ENCODE results near the gene DDAH1. TPM values are rescaled to one million over a fixed set of nuclear protein-coding genes. Genes with fewer than 3 reads are reported as not detected.
A peak's percentile ranks its signal among the peaks of the same experiment; 100 is the strongest.

The DDAH1 gene
- total RNA-seq, 4 donors from 2014 or later = 11.2 to 16.7 (median 15.8) TPM

DNA sequence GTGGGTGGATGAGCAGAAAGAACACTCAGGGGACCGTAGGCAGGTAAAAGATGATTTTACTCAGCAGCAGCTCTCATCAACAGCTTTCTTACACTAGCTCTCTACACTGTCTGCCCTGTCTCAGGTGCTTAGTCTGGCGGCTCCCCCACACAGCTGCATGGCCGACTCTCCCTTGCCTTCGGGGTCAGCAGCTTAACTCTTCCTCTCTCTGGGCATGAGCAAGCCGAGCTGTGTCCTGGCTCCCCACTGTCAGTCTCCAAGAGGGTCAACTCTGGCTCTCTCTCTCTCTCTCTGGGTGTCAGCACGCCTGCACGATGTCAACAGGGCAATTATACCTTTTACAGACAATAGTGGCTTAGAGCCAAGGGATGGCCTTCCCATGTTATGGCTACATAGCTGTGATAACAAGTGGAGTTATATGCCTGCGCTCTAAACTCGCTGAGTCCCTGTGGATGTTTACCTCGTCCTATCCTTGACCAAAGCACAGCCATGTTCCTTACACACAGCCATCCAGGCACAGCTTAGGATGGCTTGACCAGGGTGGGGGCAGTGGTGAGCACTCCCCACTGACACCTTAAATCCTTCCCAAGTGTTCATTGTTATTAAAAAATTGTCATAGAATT is 185.4 kb downstream of the DDAH1 start:
- ATAC-seq (ENCODE audit: low FRiP score) = no peak
- TF ChIP-seq, protein P1, sequence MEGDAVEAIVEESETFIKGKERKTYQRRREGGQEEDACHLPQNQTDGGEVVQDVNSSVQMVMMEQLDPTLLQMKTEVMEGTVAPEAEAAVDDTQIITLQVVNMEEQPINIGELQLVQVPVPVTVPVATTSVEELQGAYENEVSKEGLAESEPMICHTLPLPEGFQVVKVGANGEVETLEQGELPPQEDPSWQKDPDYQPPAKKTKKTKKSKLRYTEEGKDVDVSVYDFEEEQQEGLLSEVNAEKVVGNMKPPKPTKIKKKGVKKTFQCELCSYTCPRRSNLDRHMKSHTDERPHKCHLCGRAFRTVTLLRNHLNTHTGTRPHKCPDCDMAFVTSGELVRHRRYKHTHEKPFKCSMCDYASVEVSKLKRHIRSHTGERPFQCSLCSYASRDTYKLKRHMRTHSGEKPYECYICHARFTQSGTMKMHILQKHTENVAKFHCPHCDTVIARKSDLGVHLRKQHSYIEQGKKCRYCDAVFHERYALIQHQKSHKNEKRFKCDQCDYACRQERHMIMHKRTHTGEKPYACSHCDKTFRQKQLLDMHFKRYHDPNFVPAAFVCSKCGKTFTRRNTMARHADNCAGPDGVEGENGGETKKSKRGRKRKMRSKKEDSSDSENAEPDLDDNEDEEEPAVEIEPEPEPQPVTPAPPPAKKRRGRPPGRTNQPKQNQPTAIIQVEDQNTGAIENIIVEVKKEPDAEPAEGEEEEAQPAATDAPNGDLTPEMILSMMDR (IDR thresholded peaks at IDR 0.05) = no peak
- DNase-seq (ENCODE audit: low spot score) = no peak

DNA sequence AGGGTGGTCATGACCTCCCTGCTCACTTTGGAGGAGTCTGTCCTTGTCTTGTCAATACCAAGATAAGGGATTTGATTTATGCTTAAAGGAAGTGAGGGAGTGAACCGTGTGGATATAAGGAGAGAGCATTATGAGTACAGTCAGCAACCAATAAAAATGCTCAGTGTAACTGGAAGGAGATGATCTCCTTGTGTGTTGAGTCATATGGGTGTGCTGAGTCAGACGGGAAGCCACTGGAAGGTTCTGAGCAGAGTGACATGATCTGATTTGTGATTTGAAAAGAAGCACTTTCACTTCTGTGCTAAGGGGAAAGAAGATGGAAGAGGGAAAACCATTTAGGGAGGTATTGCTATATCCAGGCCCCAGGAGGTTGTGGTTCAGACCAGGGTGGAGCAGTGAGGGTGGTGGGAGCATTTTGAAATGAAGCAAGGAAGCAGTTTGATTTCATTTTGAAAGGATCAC is 186.1 kb downstream of the DDAH1 start:
- ATAC-seq (ENCODE audit: low FRiP score) = peak; percentile 24
- TF ChIP-seq, protein P1 (IDR thresholded peaks at IDR 0.05) = no peak
- DNase-seq (ENCODE audit: low spot score) = no peak

DNA sequence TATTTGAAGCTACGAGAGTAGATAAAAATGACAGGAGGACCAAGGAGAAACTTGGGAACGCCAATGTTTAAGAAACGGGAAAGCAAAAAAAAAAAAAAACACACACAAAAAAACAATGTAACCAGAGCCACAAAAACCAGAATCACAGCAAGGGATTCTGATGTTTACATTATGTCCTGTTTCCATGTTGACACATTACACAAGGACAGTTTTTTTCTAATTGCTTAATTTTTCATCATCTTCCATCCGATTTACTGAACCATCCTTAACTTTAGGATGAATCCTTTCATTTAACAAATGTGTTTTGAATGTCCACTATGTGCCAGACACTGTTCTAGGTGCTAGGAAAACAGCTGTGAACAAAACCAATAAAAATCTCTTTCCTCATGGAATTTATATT is 187.2 kb downstream of the DDAH1 start:
- TF ChIP-seq, protein P1 (IDR thresholded peaks at IDR 0.05) = no peak

DNA sequence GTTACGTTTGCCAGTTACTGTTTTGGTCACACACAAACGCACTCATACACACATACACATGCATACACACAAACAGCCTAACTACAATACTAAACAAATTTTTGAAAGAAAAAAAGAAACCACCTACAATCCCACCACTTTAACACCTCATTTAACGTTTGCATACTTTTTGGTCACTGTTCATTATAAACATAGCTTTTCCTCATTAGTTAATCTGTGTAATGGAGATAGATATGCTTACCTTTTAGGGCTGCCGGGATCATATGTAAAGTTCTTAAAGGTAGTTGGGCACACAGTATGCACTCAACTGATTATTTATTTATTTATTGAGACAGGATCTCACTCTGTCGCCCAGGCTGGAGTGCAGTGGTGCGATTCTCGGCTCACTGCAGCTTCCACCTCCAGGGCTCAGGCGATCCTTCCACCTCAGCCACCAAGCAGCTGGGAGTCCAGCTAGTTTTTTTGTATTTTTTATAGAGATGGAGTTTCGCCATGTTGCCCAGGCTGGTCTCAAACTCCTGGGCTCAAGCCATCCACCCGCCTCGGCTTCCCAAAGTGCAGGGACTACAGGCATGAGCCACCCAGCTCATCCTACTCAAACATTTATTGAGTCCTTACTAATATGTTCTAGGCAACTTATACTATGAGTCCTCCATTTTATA is 187.8 kb downstream of the DDAH1 start:
- TF ChIP-seq, protein P1 (IDR thresholded peaks at IDR 0.05) = no peak
- ATAC-seq (ENCODE audit: low FRiP score) (no peak), DNase-seq (ENCODE audit: low spot score) (no peak)

More for the DNA sequence above, 187.2 kb downstream of the DDAH1 start:
- DNase-seq (ENCODE audit: low spot score) (no peak), ATAC-seq (ENCODE audit: low FRiP score) (no peak)

DNA sequence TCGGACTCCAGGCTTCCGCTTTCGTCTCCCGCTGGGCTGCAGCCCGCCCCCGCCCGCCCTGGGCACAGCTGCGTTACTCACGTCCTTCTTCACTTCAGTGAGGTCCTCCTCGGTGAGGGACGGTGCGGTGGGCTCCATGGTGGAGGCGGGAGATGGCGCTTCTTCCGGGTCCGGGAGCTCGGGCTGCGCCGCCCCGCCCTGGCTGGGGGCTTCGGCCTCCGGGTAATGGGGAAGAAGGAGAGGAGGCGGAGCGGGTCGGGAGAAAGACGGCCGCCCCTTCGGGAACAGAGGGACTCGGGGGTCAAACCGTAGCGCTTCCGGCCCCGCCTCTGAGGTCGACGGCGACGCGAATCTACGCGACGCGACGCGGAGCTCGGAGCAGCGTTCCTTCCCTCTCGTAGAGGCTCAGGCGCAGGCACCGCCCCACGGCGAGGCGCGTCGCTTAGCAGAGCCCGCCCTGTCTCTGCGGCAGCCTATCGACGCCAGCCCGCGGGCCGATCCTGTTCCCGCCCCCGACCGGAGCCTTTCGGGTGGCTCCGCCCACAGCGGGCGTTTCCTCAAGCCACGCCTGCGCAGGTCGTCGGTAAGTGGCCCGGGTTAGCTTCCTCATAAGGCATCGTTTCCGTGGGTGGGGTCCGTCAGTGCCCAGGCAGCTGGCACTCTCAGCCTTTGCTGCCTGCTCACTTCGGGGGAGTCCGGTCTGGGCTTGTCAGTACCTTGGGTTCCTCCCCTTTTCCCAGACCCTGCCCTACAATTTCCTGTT is 188.6 kb downstream of the DDAH1 start, which contains the start of gene BCL10:
TSS of gene BCL10 (minus strand) at position 418 of the 763 bp plus-strand sequence. CDS start at position 138, 280 bp downstream.
- DNase-seq (ENCODE audit: low spot score) = peak; percentile 93
- TF ChIP-seq, protein P1 (IDR thresholded peaks at IDR 0.05) = no peak
- peak; percentile 99 for ATAC-seq (ENCODE audit: low FRiP score)

DNA sequence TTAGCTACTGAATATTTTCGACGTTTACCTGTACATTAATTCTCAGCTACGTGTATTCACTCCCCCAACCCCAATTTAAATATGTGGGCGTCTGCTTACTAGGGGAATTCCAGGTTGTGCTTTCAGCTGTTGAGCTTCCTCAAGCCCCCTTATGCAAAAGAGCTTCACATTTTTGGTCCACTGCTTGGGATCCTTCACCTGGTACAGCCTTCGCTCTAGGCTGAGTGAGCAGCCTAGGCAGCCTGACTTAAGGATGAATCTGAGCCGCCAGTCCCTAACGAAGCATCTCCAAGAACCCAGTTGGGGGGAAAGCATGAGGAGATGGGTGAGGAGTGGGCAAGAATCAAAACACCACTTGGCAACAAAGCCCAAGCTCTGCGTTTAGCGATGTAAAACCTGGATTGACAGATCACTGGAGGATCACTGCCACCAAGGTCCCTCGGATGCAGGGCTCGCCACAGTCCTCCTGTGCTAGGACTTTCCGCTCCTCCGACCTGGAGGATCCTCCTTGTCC is 189.2 kb downstream of the DDAH1 start:
- TF ChIP-seq, protein P1 (IDR thresholded peaks at IDR 0.05) = no peak
- ATAC-seq (ENCODE audit: low FRiP score) (no peak), DNase-seq (ENCODE audit: low spot score) (no peak)

All from omental fat pad (tissue), 4 donors.